T-helper 1 cell treated with Interleukin-12 subunit alpha and Interleukin-12 subunit beta and Interleukin-4 antibody, amounts not matched to agents 30 μg/mL and 1 μg/mL, for 36 hours (primary cell): ENCODE results near the gene TMEM259.

Source experiments
- H3K27ac Mint-ChIP-seq: one replicate; pipeline ENCODE4 v1.8.0; 2021; ENCODE audit warnings: mild to moderate bottlenecking, mixed read lengths
- H3K27me3 Mint-ChIP-seq: one replicate; pipeline ENCODE4 v1.8.0; 2021; ENCODE audit warnings: low read depth, mixed read lengths
- H3K36me3 Mint-ChIP-seq: one replicate; pipeline ENCODE4 v1.8.0; 2021; ENCODE audit warnings: low read depth, mixed read lengths
- H3K4me1 Mint-ChIP-seq: one replicate; pipeline ENCODE4 v1.8.0; 2021; ENCODE audit warnings: low read depth, mixed read lengths
- H3K4me3 Mint-ChIP-seq: one replicate; pipeline ENCODE4 v1.8.0; 2021; ENCODE audit warnings: mild to moderate bottlenecking, moderate library complexity, mixed read lengths
- H3K9me3 Mint-ChIP-seq: one replicate; pipeline ENCODE4 v1.8.0; 2021; ENCODE audit warnings: mixed read lengths

Gene TMEM259

DNA sequence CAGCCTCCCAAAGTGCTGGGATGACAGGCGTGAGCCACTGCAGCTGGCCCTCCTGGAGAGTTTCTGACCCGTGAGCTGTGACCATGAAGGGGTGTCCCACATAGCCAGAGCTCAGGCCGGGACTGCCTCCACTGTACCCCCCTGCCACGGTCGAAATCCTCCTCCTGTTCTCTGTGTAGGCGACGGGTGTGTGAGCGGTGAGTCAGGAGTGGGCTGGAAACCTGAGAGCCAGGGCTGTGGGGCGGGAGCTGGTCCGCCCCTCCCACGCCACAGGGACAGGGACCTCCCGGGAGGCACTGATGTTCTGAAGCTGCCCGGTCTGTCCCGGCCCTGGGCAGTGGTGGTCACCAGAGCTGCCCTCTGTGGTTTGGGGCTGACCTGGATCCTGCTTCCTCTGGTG is 32.8 kb downstream of the TMEM259 start:
- Mint-ChIP-seq H3K27ac (no peak overlapping the region), H3K4me1 (peaks cover 13% of the 10 kb centered on the region), H3K4me3 (no peak overlapping the region), H3K36me3 (peaks cover 6% of the 10 kb centered on the region), H3K9me3 (no peaks in the 10 kb centered on the region), H3K27me3 (no peaks in the 10 kb centered on the region)

DNA sequence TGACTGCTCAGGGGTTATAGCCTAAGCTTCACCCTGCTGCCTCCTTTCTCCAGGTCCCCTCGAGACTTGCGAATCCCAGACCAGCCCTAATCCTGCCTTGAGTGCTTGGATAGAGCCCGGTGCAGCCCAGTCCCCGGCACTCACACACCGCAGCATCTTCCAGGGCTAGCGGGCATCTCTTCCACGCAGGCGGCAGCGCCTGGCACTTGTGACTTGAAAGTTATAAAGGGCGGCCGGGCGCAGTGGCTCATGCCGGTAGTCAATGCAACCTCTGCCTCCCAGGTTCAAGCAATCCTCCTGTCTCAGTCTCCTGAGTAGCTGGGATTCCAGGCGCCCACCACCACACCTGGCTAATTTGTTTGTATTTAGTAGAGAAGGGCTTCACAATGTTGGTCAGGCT is 34.8 kb downstream of the TMEM259 start:
- Mint-ChIP-seq H3K4me3 (peak overlapping the region; percentile 74), H3K36me3 (peaks cover 3% of the 10 kb centered on the region)

DNA sequence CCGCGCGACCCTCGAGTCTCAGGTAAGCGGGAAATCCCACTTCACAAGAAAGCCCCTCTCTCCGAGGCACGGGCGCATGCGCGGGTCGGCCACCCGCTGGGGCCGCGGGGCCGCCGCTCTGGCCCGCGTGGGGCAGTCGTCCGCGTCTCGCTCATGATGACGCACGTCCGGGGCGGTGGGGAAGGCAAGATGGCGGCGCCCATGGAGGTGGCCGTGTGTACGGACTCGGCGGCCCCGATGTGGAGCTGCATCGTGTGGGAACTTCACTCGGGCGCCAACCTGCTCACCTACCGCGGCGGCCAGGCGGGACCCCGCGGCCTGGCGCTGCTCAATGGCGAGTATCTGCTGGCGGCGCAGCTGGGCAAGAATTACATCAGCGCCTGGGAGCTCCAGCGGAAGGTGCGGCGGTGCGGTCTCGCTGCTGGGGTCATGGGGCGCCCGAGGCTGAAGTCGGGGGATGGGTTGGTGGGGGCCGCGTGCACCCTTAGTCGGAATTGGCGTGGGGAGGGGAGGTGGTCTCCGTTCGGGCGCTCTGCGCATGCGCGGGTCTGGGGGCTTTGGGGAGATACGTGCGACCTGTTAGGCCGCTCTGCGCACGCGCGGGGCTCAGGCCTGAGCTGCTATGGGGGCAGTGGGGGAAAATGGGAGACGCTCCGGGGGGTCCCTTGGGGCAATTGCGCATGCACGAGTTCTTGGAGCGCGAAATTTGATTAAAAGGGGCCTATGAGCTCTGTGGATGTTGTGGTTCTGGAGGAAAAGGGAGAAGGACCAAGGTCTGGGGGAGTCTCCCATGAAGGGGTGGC is 36.6 kb downstream of the TMEM259 start, which contains the start of gene WDR18:
WDR18 (plus strand) TSS at position 181 of the 803 bp plus-strand sequence; CDS start at position 190, 9 bp downstream.
- H3K27ac Mint-ChIP-seq = peak within 1 kb of the TSS; percentile 87
- no peaks in the 10 kb centered on the region for H3K27me3 Mint-ChIP-seq
- H3K9me3 Mint-ChIP-seq = no peaks in the 10 kb centered on the region
- peak within 1 kb of the TSS; percentile 94 for H3K4me3 Mint-ChIP-seq
- H3K4me1 Mint-ChIP-seq = peaks cover 13% of the 10 kb centered on the region
- H3K36me3 Mint-ChIP-seq = peaks cover 3% of the 10 kb centered on the region

More for the DNA sequence above, 34.8 kb downstream of the TMEM259 start:
- H3K27ac Mint-ChIP-seq = no peak overlapping the region
- H3K27me3 Mint-ChIP-seq = no peaks in the 10 kb centered on the region
- H3K9me3 Mint-ChIP-seq = no peaks in the 10 kb centered on the region
- H3K4me1 Mint-ChIP-seq = peaks cover 13% of the 10 kb centered on the region

DNA sequence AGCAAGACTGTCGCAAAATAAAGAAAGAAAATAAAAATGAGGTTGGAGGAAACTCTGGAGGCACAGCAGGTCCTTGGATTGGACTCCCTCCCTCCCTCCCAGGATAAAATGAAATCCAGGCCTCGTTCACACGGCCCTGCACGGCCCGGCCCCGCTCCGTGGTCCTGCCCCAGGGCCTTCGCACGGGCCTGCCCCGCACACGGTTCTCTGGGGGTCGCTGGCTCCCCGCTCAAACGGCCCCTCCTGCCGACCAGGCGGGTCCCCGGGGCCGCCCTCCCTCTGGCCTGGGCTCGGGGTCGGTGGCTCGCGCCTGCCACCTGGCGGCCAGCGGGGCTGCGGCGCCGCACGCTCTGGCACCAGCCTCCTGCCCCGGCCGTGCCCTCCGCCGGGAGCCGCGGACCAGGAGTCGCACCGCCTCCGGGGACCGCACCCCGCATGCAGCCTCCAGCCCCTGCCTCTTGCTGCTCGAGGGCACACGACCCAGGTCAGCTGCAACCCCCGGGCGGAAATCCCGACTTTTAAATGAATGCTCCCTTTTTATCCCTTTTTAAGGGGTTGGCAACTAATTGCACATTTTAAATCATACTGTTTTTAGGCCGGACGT is 38.3 kb downstream of the TMEM259 start:
- Mint-ChIP-seq H3K4me3 (no peak overlapping the region), H3K27me3 (no peaks in the 10 kb centered on the region), H3K4me1 (peaks cover 13% of the 10 kb centered on the region), H3K36me3 (no peaks in the 10 kb centered on the region), H3K9me3 (no peaks in the 10 kb centered on the region), H3K27ac (no peak overlapping the region)

DNA sequence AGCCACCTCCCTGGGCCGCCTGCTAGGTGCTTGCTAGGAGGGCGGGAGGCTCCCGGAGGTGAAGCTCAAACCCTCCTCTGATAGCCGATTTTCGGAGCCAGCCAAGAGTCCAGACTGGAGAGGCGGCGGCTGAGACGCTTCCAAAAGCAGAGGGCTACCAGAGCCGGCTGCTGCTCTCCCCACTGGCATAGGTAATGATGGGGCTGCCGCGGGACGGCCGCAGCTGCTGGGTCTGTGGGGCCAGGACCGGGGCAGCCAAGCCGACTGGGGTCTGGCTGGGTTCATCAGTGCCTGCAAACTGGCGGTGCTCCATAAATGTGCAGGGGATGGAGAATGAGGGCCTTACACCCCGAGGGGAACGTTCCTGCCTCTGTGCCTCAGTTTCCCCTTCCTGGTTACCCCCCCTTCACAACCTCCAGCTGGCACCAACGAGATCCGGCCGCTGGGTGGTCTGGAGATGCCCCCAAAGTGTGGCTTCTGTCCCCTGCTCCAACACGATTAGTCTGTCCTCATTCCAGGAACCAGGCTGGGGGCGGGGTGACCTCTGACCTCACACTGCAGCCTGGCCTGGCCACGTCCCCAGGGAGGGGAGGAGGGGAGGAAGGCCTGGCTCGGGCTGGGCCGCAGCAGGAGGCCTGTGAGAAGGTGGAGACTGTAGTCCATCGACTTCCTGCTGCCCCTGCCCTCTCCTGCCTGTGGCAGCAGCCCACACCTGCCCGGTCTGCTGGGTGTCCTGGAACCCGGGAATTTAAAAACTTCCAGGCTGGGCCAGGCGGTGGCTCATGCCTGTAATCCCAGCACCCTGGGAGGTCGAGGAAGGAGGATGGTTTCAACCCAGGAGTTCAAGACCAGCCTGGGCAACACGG is 40.6 kb downstream of the TMEM259 start:
- Mint-ChIP-seq H3K27ac (no peak overlapping the region), H3K27me3 (no peaks in the 10 kb centered on the region), H3K4me1 (peaks cover 6% of the 10 kb centered on the region), H3K9me3 (no peaks in the 10 kb centered on the region), H3K36me3 (no peaks in the 10 kb centered on the region), H3K4me3 (no peak overlapping the region)

DNA sequence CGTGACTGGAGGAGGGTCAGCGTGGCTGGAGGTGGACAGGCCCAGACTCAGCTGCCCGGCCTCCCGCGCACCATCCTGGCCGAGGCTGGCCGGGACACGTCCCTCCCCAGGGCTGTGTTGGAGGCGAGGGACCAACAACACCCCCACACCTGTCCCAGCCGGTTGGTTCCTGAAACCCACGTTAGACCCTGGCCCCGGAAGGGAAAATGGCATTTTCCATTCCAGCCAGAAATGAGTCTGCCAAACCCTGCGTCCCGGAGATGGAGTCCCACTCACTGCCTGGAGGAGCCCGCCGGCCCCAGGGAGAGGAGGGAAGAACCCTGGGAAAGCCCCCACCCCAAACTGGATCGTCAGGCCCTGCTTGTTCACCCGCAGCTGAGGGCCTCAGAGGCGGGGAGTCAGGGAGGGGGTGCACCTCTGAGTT is 41.6 kb downstream of the TMEM259 start:
- H3K27me3 Mint-ChIP-seq = no peaks in the 10 kb centered on the region
- H3K4me1 Mint-ChIP-seq = peaks cover 2% of the 10 kb centered on the region
- no peak overlapping the region for H3K27ac Mint-ChIP-seq
- no peak overlapping the region for H3K4me3 Mint-ChIP-seq
- H3K36me3 Mint-ChIP-seq = no peaks in the 10 kb centered on the region
- H3K9me3 Mint-ChIP-seq = no peaks in the 10 kb centered on the region

DNA sequence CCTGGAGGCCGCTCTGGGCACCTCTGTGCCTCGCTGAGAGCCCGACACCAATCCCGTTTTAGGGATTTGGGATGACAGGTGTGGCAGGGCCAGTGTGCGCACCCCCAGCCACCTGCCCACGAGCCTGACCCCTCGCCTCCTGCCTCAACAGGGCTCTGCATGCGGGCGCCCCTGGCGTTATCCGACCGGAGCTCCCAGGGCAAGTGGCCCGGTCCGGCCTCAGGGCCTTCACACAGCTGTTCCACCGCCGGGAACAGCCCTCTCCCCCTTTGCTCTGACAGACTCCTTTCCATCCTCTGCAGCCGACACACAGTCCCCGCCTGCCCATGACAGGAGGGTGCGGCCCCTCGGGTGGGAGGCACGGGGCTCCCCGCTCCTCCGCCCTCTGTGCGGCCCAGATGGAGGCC is 43.9 kb downstream of the TMEM259 start:
- H3K27me3 Mint-ChIP-seq = no peaks in the 10 kb centered on the region
- no peak overlapping the region for H3K27ac Mint-ChIP-seq
- H3K4me3 Mint-ChIP-seq = no peak overlapping the region
- no peaks in the 10 kb centered on the region for H3K9me3 Mint-ChIP-seq
- H3K36me3 Mint-ChIP-seq = peaks cover 5% of the 10 kb centered on the region
- H3K4me1 Mint-ChIP-seq = no peaks in the 10 kb centered on the region

DNA sequence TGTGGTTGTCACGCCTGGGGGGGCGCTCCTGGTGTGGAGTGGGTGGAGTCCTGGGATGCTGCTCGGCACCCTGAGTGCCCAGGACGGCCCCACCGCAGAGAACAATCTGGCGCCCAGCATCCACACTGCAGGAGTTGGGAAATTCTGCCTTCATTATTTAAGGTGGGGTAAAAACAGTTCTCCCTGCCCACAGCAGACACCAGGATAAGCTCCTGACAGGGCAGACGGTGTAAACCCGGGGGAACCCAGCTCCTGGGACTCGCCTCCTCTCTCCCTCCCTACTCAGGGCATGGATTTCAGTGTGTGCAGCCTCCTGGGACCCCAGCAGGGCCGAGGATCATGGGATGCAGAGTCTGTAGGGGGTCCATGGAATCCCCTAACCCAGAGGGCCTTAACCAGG is 44.4 kb downstream of the TMEM259 start:
- Mint-ChIP-seq H3K9me3 (no peaks in the 10 kb centered on the region), H3K27me3 (no peaks in the 10 kb centered on the region), H3K27ac (no peak overlapping the region), H3K4me3 (no peak overlapping the region), H3K4me1 (no peaks in the 10 kb centered on the region), H3K36me3 (peaks cover 6% of the 10 kb centered on the region)

DNA sequence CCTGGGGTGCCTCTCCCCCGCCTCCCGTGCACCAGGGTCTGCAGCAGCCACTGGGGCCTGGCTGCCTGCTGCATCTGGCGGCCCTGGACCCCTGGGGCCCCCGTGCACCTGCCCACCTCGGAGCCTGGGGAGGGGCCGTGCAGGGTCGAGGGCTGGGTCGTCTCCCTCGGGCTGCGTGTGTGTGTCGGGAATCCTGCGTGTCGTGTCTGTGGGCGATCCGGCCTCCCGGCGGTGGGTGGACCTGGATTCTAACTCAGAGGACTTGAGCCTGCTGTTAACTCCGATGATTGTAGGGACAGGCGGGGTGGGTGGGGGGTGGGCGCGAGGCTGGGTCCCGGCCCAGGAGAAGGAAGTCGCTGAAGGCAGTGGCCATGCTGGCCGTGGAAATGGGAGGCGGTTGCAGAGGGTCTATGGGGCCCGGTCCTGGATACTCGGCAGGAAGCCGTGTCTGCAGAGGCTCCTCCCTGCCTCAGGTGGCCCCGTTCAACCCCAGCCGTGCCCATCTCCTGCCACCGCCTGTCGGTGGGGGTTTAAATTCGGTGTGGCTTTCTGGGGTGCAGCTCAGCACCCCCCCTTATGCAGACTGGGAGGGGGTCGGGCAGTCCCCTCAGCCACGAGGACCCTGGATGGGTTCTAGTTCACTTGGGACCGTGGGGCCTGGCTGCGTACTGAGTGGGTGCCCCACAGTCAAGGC is 46.2 kb downstream of the TMEM259 start:
- no peak overlapping the region for H3K27ac Mint-ChIP-seq
- no peaks in the 10 kb centered on the region for H3K4me1 Mint-ChIP-seq
- H3K36me3 Mint-ChIP-seq = peaks cover 17% of the 10 kb centered on the region
- no peak overlapping the region for H3K4me3 Mint-ChIP-seq
- no peaks in the 10 kb centered on the region for H3K27me3 Mint-ChIP-seq
- peaks cover 5% of the 10 kb centered on the region for H3K9me3 Mint-ChIP-seq

DNA sequence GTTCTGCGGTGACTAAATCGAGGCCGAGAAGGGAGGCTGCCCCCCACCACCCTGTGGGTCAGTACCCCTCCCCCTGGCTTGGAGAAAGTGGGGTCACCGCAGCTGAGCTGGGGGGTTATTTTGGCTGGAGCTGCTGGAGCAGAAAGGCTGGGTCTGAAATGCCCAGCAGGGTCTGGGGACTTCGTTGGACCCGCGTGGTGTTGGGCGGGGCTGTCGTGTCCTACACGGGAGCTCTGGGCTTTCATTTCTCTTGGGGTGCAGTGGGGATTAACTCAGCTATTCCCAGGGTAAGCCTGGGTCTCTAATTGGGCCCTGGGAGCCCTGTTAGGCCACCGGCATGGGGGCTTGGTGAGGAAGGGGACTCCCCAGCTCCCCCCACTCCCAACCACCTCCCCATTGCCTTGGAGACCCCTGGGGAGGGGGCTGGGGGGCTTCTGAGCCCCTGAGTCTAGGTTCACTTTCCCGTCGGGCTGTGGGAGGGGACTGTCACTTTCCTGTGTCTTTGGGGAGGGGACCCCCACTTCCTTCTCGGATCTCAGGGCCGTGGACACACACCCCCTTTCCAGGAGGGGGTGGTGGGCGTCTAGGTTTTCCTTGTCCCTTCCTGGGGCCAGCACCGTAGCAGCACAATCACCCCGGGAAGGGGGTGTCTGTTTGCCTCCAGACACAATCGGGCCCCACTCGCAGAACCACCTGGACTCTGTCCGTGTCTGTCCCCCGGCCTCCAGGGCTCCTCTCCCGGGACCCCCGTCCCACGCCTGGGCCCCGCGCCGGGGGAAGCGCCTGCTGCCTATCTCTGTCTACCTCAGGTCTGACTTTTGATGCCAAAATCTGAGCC is 47.0 kb downstream of the TMEM259 start:
- no peaks in the 10 kb centered on the region for H3K4me1 Mint-ChIP-seq
- H3K4me3 Mint-ChIP-seq = no peak overlapping the region
- no peaks in the 10 kb centered on the region for H3K27me3 Mint-ChIP-seq
- no peak overlapping the region for H3K27ac Mint-ChIP-seq
- H3K9me3 Mint-ChIP-seq = peaks cover 5% of the 10 kb centered on the region
- peaks cover 19% of the 10 kb centered on the region for H3K36me3 Mint-ChIP-seq

DNA sequence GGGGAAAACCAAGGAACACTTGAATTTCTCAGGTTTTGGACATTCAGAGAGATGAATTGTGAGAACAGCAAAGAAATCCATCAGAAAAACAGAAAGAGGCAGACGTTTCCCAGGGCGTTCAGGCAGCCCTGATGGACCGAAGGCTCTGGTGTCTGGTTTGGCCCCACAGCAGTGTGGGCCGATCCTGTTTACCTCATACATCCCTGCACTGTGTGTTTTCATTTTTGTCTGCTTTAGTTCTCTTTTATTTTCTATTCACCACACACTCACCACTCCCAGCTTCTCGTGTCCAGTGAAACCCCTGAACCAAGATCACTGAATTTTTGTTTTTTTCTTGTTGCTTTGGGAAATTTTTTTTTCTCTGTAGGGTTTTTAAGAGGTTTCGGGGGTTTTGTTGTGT is 48.6 kb downstream of the TMEM259 start:
- Mint-ChIP-seq H3K9me3 (peaks cover 5% of the 10 kb centered on the region), H3K4me3 (no peak overlapping the region), H3K27ac (no peak overlapping the region), H3K27me3 (no peaks in the 10 kb centered on the region), H3K4me1 (no peaks in the 10 kb centered on the region), H3K36me3 (peaks cover 27% of the 10 kb centered on the region)

DNA sequence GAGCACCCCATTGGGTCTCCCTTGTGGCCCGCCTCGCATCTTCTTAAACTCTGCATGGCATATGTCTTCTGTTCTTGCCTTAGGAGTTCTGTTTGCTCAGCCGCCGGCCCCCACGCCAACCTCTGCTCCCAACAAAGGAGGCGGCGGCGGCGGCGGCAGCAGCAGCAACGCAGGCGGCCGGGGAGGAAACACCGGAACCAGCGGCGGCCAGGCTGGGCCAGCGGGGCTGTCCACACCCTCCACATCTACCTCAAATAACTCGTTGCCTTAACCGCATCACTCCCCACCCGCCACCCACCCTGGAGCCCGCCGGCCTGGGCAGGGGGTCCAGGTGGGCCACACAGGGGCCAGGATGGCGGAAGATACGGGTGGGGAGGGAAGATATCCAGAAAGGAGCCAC is 49.1 kb downstream of the TMEM259 start:
- no peaks in the 10 kb centered on the region for H3K27me3 Mint-ChIP-seq
- no peaks in the 10 kb centered on the region for H3K4me1 Mint-ChIP-seq
- H3K9me3 Mint-ChIP-seq = peaks cover 5% of the 10 kb centered on the region
- peaks cover 27% of the 10 kb centered on the region for H3K36me3 Mint-ChIP-seq
- H3K4me3 Mint-ChIP-seq = no peak overlapping the region
- no peak overlapping the region for H3K27ac Mint-ChIP-seq

DNA sequence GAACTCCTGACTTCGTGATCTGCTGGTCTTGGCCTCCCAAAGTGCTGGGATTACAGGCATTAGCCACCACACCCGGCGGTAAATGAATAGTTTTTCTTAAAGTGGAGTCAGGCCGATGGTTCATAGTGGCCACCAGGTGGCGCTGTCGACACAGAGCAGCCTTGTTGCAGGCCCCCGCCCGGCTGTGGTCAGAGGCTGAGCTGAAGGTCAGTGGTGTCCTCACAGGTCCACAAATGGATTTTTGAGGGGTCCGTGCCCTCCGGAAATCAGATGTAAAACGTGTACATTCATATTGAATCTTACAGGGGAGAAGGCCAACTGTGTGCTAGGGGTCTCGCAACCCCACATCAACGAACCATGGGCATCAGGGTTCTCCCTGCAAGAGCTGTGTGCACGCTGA is 50.2 kb downstream of the TMEM259 start:
- no peaks in the 10 kb centered on the region for H3K27me3 Mint-ChIP-seq
- H3K9me3 Mint-ChIP-seq = peaks cover 5% of the 10 kb centered on the region
- H3K4me1 Mint-ChIP-seq = no peaks in the 10 kb centered on the region
- H3K4me3 Mint-ChIP-seq = no peak overlapping the region
- peaks cover 29% of the 10 kb centered on the region for H3K36me3 Mint-ChIP-seq
- no peak overlapping the region for H3K27ac Mint-ChIP-seq
